ENCODE results near the gene POLR2E.

DNA sequence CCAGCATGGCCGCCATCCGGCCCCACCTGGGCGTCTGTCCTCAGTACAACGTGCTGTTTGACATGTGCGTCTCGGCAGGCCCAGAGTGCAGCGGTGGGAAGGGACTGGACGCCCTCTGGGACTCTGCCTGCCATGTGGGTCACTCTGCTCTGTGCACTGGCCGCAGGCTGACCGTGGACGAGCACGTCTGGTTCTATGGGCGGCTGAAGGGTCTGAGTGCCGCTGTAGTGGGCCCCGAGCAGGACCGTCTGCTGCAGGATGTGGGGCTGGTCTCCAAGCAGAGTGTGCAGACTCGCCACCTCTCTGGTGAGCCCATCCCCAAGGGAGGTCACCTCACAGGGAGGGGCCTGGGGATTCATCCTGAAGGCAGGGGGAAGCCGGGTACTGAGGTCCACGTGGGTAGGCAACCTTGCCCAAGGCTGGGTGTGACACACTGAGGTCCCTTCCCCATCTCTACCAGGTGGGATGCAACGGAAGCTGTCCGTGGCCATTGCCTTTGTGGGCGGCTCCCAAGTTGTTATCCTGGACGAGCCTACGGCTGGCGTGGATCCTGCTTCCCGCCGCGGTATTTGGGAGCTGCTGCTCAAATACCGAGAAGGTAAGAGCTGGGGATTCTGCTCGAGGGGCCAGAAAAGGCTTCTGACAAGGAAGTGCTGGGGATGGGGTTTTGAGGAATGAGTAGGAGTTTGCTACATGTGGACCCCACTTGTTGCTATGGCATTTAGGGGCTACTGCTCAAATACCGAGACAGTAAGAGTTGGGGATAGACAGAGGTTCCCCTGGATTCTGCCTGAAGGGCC lies 44.0 kb downstream of the POLR2E start:
- TF ChIP-seq, protein P1, sequence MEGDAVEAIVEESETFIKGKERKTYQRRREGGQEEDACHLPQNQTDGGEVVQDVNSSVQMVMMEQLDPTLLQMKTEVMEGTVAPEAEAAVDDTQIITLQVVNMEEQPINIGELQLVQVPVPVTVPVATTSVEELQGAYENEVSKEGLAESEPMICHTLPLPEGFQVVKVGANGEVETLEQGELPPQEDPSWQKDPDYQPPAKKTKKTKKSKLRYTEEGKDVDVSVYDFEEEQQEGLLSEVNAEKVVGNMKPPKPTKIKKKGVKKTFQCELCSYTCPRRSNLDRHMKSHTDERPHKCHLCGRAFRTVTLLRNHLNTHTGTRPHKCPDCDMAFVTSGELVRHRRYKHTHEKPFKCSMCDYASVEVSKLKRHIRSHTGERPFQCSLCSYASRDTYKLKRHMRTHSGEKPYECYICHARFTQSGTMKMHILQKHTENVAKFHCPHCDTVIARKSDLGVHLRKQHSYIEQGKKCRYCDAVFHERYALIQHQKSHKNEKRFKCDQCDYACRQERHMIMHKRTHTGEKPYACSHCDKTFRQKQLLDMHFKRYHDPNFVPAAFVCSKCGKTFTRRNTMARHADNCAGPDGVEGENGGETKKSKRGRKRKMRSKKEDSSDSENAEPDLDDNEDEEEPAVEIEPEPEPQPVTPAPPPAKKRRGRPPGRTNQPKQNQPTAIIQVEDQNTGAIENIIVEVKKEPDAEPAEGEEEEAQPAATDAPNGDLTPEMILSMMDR (IDR thresholded peaks at IDR 0.05), result no peak
- TF ChIP-seq MAX (IDR thresholded peaks at IDR 0.05; ENCODE audit: low read depth), result no peak
